GM21576 (cell line): Measurements from ENCODE around the gene RAD54L2.
"Not testable (repeated sequence)": the region's sequence is repeated elsewhere in the genome, so short reads cannot be mapped to it uniquely, and the experiment has no call there.

Experiments used
- ATAC-seq: cut with Tn5 transposase; IDR thresholded peaks from one replicate; pipeline ENCODE4 v1.9.1; 2021; ENCODE audit warnings: mild to moderate bottlenecking, moderate library complexity; ENCODE audit not compliant: unreplicated experiment

The RAD54L2 gene

GRCh38 chr3:51538459-51539290 is at the start of gene RAD54L2:
TSS of gene RAD54L2 (plus strand) at chr3:51538719. CDS start at chr3:51590421, 51,702 bp downstream.
- peak; percentile 81 for ATAC-seq

DNA sequence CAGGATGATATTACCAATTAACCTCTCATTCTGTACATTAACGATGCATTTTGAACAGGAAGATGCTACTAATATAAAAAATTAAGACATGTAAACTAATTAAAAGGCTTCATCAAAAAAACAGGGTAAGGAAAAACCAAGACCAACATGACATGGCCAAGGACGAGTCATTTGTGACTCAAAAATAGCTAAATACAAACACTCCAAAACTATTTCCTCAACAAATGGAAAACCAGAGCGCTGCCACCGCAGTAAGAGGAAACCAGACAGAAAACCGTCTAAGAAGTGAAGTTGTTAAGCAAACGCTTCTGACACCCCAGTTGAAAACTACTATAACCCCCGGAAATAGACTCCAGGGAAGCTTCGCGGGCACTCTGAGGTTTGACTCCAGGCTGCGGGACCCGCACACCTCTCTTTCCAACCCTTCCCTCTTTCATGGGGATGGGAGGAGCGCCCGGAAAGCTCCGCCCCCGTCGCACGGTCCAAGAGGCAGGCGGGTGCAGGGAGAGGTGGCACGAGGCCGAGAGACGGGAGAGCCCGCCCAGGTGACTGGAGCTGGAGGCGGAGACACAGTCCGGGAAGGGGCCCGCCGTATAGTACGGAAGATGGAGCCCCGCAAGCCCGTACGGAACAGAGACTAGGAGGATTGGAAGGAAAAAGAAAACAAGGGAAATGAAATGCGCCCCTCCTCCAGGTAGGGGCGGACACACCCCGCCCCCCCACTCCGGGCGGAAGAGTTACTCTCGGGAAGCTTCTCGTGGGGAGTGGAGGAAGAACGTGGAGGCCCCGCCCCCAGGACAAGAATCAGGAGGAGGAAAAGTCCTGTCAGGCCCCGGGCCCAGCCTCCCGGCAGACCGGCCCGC is 39.4 kb upstream of the RAD54L2 start:
- peak; percentile 59 for ATAC-seq

GRCh38 chr3:51500632-51501131 is 37.8 kb upstream of the RAD54L2 start:
- ATAC-seq = no peak

DNA sequence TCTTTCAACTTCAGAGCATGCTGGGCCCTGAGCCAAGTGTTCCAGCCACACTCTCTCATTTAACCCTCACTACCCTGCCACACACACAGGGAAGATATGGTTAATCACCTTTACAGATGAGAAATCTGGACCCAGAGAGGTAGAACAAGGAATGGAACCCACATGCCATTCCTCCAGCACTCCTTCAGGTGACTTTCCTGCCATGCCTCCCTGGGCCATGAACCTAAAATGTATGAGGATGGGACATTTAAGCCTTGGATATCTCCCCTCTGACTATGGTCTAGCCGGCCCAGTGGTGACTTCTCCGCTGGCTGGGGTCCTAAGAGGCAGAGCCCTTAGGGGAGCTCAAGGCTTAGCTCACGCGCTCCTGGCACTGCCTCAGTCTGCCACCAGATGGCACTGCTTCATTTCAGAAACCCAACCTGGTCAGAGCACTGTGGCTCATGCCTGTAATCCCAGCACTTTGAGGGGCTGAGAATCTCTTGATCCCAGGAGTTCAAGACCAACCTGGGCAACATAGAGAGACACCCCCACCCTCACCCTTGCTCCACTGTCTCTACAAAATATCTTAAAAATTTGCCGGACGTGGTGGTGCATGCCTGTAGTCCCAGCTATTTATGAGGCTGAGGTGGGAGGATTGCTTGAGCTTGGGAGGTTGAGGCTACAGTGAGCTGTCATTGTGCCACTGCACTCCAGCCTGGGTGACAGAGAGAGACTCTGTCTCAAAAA is 36.5 kb upstream of the RAD54L2 start:
- ATAC-seq = no peak

DNA sequence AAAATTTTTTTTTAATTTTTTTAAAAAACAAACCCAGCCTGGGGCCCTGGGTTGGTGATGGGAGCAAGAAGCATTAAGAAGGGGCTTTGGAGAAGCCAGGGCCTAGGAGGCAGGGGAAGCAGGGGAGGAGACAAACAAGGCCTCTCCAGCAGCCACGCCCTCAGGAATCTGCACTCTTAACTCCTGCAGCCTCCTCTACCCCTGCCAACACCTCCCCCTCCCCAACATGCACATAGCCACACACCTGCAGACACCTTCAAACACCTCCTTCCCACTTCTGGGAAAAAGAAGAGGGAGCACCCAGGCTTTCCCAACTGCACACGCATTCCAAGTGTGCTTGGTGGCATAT is 36.0 kb upstream of the RAD54L2 start:
- ATAC-seq = no peak

DNA sequence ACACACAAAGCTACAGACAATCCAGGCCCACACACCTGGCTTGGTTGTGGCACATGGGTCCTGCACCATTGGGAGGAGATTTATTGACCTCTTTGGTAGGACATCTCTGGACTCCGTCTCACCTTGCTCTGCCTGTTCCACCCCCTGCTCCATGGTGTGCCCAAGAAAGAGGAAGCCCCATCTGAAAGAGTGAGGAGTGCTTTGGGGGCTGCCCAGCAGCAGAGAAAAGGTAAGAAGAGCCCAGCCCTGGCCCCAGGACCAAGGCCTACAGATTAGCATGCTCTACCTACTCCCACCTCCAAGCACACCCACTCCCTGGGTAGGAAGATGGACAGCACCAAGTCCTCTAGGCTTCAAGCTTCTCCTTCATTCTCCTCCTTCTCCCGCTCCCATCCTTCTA is 35.5 kb upstream of the RAD54L2 start:
- no peak for ATAC-seq

- no peak for ATAC-seq
Measured at GRCh38 chr3:51508255-51508654, 30.3 kb upstream of the RAD54L2 start.

DNA sequence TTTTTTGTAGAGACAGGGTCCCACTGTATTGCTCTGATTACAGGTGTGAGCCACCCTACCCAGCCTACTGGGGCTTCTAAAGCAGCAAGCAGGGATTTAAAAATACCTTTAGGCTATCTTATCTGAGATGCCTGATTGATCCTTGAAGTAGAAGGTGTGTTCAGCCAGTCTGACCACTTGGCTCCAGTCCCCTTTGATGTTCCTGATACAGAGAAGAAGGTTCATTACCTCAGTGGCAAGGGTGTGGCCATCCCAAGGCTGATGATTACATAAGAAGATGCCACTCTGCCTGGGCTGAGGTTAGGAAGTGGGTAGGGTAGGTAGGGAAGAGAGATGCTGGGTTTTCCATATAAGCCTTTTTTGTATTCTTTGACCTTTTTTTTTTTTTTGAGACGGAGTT is 27.5 kb upstream of the RAD54L2 start:
- ATAC-seq = no peak

DNA sequence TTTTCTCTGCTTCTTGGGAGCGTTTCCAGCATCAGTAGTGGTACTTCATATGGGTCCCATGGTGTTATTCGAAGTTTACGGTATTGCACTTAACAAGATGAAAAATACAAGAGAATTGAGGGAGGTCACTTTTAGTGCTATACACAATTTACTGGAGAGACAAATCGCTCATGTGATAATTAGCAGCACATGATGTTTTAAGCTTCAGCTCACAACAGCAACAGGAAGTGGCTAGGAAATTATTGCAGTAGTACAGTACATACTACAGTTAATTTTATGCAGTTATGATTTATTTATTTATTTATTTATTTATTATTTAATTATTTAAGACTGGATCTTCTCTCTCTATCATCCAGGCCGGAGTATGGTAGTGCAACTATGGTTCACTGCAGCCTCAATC is 24.3 kb upstream of the RAD54L2 start:
- no peak for ATAC-seq

- no peak for ATAC-seq
Measured at GRCh38 chr3:51519848-51520247, 18.7 kb upstream of the RAD54L2 start.

DNA sequence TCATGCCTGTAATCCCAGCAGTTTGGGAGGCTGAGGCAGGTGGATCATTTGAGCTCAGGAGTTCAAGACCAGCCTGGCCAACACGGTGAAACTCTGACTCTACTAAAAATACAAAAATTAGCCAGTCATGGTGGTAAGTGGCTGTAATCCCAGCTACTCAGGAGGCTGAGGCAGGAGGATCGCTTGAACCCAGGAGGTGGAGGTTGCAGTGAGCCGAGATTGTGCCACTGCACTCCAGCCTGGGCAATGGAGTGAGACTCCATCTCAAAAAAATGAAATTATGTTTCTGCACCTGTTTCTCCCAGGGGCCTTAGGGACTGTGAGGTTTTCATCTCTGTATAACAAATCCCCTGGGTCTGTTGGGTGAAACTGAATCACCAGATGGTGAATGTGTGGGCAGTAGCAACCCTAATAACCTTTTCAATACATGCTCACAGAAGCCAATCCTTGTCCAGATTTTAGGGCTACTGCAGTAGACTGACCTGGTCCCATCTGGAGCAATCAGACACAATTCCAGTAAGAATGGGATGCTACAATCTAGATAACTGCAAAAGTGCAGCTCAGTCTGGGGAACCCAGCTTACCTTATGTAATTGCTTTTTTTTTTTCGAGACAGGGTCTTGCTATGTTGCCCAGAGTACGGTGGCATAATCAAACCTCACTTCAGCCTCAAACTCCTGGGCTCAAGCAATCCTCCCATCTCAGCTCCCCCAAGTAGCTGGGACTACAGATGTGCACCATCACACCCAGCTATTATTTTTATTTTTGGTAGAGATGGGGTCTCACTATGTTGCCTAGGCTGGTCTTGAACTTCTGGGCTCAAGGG is 17.4 kb upstream of the RAD54L2 start:
- peak; percentile 89 for ATAC-seq

DNA sequence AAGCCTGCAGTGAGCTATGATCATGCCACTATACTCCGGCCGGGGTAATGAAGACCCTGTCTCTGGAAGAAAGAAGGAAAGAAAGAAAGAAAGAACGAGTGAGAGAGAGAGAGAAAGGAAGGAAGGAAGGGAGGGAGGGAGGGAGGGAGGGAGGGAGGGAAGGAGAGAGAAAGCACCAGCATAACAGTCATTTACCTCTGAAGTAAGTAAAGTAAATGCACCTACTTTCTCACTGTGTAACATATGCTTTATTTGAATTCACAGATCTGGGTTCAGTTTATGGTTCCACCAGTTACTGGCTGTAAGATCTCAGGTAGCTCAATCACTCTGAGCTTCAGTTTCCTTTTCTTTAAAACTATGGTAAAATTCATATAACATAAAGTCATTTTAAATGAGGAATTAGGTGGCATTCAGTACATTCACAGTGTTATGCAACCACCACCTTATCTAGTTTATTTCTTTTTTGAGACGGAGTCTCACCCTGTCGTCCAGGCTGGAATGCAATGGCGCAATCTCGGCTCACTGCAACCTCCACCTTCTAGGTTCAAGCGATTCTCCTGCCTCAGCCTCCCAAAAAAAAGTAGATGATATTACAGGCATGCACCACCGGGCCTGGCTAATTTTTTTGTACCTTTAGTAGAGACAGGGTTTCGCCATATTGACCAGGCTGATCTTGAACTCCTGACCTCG is 16.1 kb upstream of the RAD54L2 start:
- no peak for ATAC-seq

DNA sequence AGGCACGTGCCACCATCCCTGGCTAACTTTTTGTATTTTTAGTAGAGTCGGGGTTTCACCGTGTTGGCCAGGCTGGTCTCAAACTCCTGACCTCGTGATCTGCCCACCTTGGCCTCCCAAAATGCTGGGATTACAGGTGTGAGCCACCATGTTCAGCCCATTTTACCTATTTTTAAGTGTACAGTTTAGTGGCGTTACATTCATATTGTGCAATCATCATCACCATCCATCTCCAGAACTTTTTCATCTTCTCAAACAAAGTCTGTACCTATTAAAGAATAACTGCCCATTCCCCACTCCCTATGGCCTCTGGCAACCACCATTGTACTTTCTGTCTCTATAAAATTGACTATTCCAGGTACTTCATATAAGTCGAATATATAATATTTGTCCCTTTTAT is 13.6 kb upstream of the RAD54L2 start:
- not testable (repeated sequence) for ATAC-seq

DNA sequence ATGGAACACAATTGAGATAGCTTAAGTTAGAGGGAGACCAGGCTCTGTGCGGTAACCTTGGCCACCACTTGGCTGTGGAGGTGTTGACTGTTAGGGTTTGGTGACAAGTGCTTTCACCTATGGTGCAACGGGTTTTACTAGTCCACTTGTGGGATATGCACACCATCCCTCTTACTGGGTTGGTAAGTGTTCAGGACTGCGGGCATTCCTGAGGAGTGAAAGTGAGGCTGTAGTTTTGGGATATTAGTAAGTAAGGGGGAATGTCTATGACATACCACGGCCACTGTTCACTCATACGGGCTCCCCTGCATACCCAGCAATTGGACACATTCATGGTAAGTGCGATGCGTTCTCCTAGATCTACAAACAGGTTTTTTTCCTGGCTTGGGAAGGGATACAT is 8.0 kb upstream of the RAD54L2 start:
- ATAC-seq = no peak

DNA sequence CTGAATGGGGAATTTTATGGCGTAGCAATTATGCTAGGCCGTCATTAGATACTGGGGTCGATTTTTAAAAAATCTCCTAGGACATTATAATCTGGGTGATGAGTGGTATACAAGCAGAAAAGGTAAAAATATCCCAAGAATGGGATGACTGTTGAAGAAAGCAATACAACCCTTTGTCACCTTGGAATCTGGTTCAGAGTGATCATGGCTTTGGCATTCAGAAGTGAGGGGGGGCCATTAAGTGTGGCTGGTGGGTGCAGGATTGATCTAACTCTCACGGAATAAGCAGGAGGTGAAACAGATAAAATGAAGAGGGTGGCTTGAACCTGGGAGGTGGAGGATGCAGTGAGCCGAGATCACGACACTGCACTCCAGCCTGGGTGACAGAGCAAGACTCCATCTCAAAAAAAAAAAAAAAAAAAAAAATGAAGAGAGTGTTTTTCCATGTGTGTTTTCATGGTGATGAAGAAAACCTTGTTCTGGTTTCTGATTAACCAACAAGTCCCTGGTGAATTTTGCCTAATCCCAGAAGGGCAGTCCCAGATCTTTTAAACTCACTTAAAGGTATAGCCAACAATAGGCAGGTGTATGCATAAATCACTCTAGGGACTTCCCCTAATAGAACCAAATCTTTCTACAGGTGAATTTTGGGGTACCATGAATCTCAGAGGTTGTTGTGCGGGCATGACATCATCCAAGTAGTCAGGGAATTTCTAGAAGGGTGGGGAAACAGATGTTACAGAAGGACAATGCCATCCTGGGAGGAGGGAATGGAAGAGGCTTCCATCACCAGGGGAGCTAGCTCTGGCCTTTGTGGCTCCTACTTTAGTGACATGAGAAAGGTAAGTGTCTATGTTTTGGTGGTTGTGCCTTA is 3.1 kb upstream of the RAD54L2 start:
- ATAC-seq = no peak

DNA sequence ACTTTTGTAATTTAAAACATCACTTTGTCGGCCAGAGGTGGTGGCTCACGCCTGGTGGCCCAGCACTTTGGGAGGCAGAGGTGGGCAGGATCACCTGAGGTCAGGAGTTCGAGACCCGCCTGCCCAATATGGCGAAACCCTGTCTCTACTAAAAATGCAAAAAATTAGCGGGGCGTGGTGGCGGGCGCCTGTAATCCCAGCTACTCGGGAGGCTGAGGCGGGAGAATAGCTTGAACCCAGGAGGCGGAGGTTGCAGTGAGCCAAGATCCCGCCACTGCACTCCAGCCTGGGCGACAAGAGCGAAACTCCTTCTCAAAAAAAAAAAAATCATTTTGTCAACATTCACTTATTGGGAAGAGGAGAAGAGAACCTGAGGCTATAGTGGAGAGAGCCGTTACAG is 888 bp upstream of the RAD54L2 start:
- ATAC-seq = not testable (repeated sequence)

DNA sequence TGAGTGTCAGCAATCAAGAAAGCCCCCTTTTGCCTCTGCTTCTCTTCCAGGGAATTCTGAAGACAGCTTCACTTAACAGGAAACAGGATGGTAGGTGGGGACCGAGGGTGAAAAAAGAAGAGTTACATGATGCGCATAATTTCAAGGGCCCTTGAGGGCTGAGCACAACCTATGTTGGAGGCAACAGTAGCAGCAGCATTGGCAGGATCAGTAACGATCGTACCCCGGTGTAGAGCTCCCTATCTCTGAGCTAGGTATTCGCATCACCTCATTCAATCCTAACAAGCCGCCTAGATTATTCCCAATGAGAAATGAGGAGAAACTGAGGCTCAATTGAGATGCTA is 432 bp upstream of the RAD54L2 start:
- no peak for ATAC-seq

DNA sequence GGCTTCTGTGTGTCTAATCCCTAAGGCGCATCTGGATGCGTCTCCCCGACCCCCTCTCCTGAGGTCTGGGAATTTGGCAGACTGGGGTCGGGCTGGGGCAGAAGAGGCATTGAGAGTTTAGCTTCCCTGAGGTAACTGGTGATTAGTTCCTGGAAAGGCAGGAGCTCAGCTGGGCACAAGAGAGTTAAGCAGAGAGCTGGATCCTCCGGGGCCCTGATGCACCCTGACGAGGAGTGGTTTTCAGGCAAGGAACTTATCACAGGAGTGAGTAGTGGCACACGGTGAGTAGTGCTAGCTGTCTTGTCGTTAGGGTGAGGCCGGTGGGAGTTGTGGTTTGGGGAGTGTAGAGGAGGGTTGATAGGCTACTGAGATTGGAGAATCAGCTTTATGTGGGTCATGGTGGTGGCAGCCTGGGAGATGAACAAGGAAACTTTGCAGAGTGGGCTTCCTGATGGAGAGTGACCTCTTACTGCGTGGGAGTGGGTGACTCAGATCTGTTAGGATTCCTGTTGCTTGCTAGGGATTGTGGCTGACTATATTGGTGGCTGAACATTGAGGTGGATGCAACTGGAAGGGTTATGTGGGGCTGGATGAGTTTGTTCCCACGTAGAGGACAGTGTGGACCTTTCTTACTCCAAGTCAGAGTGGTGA is 897 bp downstream of the RAD54L2 start:
- peak; percentile 15 for ATAC-seq
